ENCODE measurements around the gene BMPR1B. TPM values are rescaled to one million over a fixed set of nuclear protein-coding genes. Genes with fewer than 3 reads are reported as not detected.

The BMPR1B gene
- total RNA-seq, 1 donor from 2014 or later, result 9.3 TPM

- TF ChIP-seq CTCF (conservative IDR thresholded peaks at IDR 0.05), result no peak
- no peak overlapping the region for H3K4me3 Mint-ChIP-seq
- DNase-seq (ENCODE audit: extremely low spot score, unreplicated experiment), result no peak
- H3K36me3 Mint-ChIP-seq, result peaks cover 11% of the 10 kb centered on the region
- peaks cover 4% of the 10 kb centered on the region for H3K9me3 Mint-ChIP-seq
- H3K27me3 Mint-ChIP-seq, result no peaks in the 10 kb centered on the region
- peaks cover 5% of the 10 kb centered on the region for H3K4me1 Mint-ChIP-seq (ENCODE audit: unreplicated experiment)
- no peak overlapping the region for H3K27ac Mint-ChIP-seq
Observed at GRCh38 chr4:94849901-94850300, 92.1 kb downstream of the BMPR1B start.

- H3K36me3 Mint-ChIP-seq, result no peaks in the 10 kb centered on the region
- no peaks in the 10 kb centered on the region for H3K27me3 Mint-ChIP-seq
Observed at GRCh38 chr4:94852616-94853015, 94.9 kb downstream of the BMPR1B start.

GRCh38 chr4:94856030-94856429 lies 98.3 kb downstream of the BMPR1B start:
- peaks cover 15% of the 10 kb centered on the region for H3K4me1 Mint-ChIP-seq (ENCODE audit: unreplicated experiment)
- no peaks in the 10 kb centered on the region for H3K9me3 Mint-ChIP-seq
- H3K36me3 Mint-ChIP-seq, result no peaks in the 10 kb centered on the region
- DNase-seq (ENCODE audit: extremely low spot score, unreplicated experiment), result no peak
- TF ChIP-seq CTCF (conservative IDR thresholded peaks at IDR 0.05), result no peak
- no peaks in the 10 kb centered on the region for H3K27me3 Mint-ChIP-seq
- no peak overlapping the region for H3K27ac Mint-ChIP-seq
- H3K4me3 Mint-ChIP-seq, result no peak overlapping the region

More at GRCh38 chr4:94852616-94853015, 94.9 kb downstream of the BMPR1B start:
- Mint-ChIP-seq H3K4me1 (ENCODE audit: unreplicated experiment) (peaks cover 15% of the 10 kb centered on the region), H3K9me3 (no peaks in the 10 kb centered on the region), H3K4me3 (no peak overlapping the region), H3K27ac (no peak overlapping the region)
- TF ChIP-seq CTCF (conservative IDR thresholded peaks at IDR 0.05), result no peak
- no peak for DNase-seq (ENCODE audit: extremely low spot score, unreplicated experiment)

- Mint-ChIP-seq H3K36me3 (no peaks in the 10 kb centered on the region), H3K9me3 (no peaks in the 10 kb centered on the region), H3K4me3 (no peak overlapping the region), H3K4me1 (ENCODE audit: unreplicated experiment) (peaks cover 7% of the 10 kb centered on the region), H3K27ac (no peak overlapping the region), H3K27me3 (no peaks in the 10 kb centered on the region)
- no peak for TF ChIP-seq CTCF (conservative IDR thresholded peaks at IDR 0.05)
- no peak for DNase-seq (ENCODE audit: extremely low spot score, unreplicated experiment)
Observed at GRCh38 chr4:94870146-94870545, 112.4 kb downstream of the BMPR1B start.

GRCh38 chr4:94871644-94872305 lies 114.0 kb downstream of the BMPR1B start:
- Mint-ChIP-seq H3K36me3 (no peaks in the 10 kb centered on the region), H3K27me3 (no peaks in the 10 kb centered on the region), H3K27ac (no peak overlapping the region), H3K4me3 (no peak overlapping the region), H3K9me3 (no peaks in the 10 kb centered on the region), H3K4me1 (ENCODE audit: unreplicated experiment) (peaks cover 7% of the 10 kb centered on the region)
- no peak for DNase-seq (ENCODE audit: extremely low spot score, unreplicated experiment)
- no peak for TF ChIP-seq CTCF (conservative IDR thresholded peaks at IDR 0.05)
